K562 (cell line): ENCODE measurements around the gene SH3BP2. TPM values are rescaled to one million over a fixed set of nuclear protein-coding genes. Genes with fewer than 3 reads are reported as not detected.

Experiments
- ATAC-seq: fragments of 200-7000 bp; cut with Tn5 transposase; 3 replicates; pipeline ENCODE4 v1.9.1; 2020; ENCODE audit warnings: moderate library complexity
- BruUV-seq: library from RNA; stranded (reverse); fragments of 400-500 nt; replicated peaks from 2 replicates; lab custom pipeline; 2021; lab: Mats Ljungman, UMichigan
- CTCF ChIA-PET: fragments of 300-600 bp; formaldehyde crosslinking; extraction: SDS; loops from one replicate; lab custom pipeline; 2021; ENCODE audit warnings: low intra/inter-chr PET ratio; lab: Yijun Ruan, JAX
- POLR2A ChIA-PET: fragments of 300-600, 350-650 bp; sonication (Branson Sonifier 250); formaldehyde crosslinking; extraction: SDS; loops from one replicate; lab custom pipeline; 2021; ENCODE audit warnings: antibody characterized with exemption, inconsistent platforms; lab: Yijun Ruan, JAX
- DNase-seq, 4 experiments: peaks; one replicate each; pipeline versions ENCODE4 v3.0.0 to v3.0.0-alpha.2; 2011 to 2018; ENCODE audit warnings: low spot score in 3 of 4, mixed read lengths in 3 of 4; ENCODE audit errors: extremely low read depth in 1 of 4
- FAIRE-seq: peaks from 2 replicates; lab custom pipeline; 2011; peaks lifted over from hg19 to GRCh38; lab: Jason Lieb, UNC
- H2AFZ ChIP-seq: 2 replicates; pipeline ENCODE4 v1.6.0; 2011; ENCODE audit warnings: low read depth, low read length, control low read depth, inconsistent platforms
- H3K27ac ChIP-seq: fragments of 200-600 bp; 3 replicates; pipeline ENCODE4 v1.8.0; 2011; ENCODE audit warnings: low read depth, mild to moderate bottlenecking, control low read depth, inconsistent platforms, low read length, moderate library complexity, mixed read lengths; ENCODE audit errors: extremely low read depth
- H3K27me3 ChIP-seq, 2 experiments: fragments of 300-600 bp in 1 of 2; 2 replicates in 1 of 2; 3 replicates in 1 of 2; pipeline versions ENCODE4 v1.6.0 to v1.8.0; 2011; ENCODE audit warnings: inconsistent platforms in 2 of 2, low read length in 2 of 2, mild to moderate bottlenecking in 1 of 2, mixed read lengths in 1 of 2, moderate library complexity in 1 of 2; ENCODE audit not compliant: control insufficient read depth in 2 of 2, insufficient read depth in 2 of 2
- H3K36me3 ChIP-seq: fragments of 300-600 bp; 3 replicates; pipeline ENCODE4 v1.8.0; 2011; ENCODE audit warnings: mild to moderate bottlenecking, low read length, inconsistent platforms; ENCODE audit not compliant: control insufficient read depth, insufficient read depth
- H3K4me1 ChIP-seq, 2 experiments: fragments of 200-600 bp in 1 of 2; replicated peaks in 1 of 2; 2 replicates in 1 of 2; 3 replicates in 1 of 2; pipeline versions ENCODE4 v1.5.1 to v1.8.0; 2011; ENCODE audit warnings: inconsistent platforms in 2 of 2, low read length in 2 of 2, mild to moderate bottlenecking in 1 of 2, mixed read lengths in 1 of 2, moderate library complexity in 1 of 2; ENCODE audit not compliant: control insufficient read depth in 2 of 2, insufficient read depth in 2 of 2
- H3K4me2 ChIP-seq: 2 replicates; pipeline ENCODE4 v1.6.1; 2011; ENCODE audit warnings: low read length, control low read depth, inconsistent platforms, mixed read lengths; ENCODE audit not compliant: insufficient read depth
- H3K4me3 ChIP-seq: fragments of 200-600 bp; sonication (generic), shearing (Covaris generic); 2 replicates; pipeline ENCODE4 v1.5.1; 2016; ENCODE audit warnings: control low read depth, inconsistent platforms
- H3K79me2 ChIP-seq: fragments of 200-600 bp; 3 replicates; pipeline ENCODE4 v1.8.0; 2011; ENCODE audit warnings: low read length, inconsistent platforms; ENCODE audit not compliant: control insufficient read depth, insufficient read depth
- H3K9ac ChIP-seq, 2 experiments: 2 replicates each; pipeline versions ENCODE4 v1.6.0 to v1.6.1; 2011; ENCODE audit warnings: low read depth in 2 of 2, low read length in 2 of 2, control low read depth in 1 of 2, inconsistent platforms in 1 of 2, mild to moderate bottlenecking in 1 of 2, mixed read lengths in 1 of 2; ENCODE audit not compliant: insufficient read depth in 1 of 2
- H3K9me1 ChIP-seq: one replicate; pipeline ENCODE4 v1.6.0; 2011; ENCODE audit warnings: inconsistent platforms, mild to moderate bottlenecking, low read length, moderate library complexity; ENCODE audit not compliant: control insufficient read depth, insufficient read depth
- H3K9me3 ChIP-seq: replicated peaks from 2 replicates; pipeline ENCODE4 v1.5.1; 2011; ENCODE audit warnings: low read depth, low read length, inconsistent platforms; ENCODE audit not compliant: control insufficient read depth, insufficient read depth
- H4K20me1 ChIP-seq: replicated peaks from 2 replicates; pipeline ENCODE4 v1.6.1; 2011; ENCODE audit warnings: low read length, inconsistent platforms, mixed read lengths; ENCODE audit not compliant: control insufficient read depth, insufficient read depth
- ZEB2 ChIP-seq: fragments of 450-650 bp; IDR thresholded peaks from 2 replicates; pipeline ENCODE4 v1.6.1; 2016
- ZNF146 ChIP-seq: IDR thresholded peaks from one replicate; pipeline ENCODE4 v1.6.1; 2018; ENCODE audit warnings: missing compliant biosample characterization; ENCODE audit not compliant: unreplicated experiment
- ZNF316 ChIP-seq: fragments of 450-650 bp; IDR thresholded peaks from 2 replicates; pipeline ENCODE4 v1.6.1; 2016
- WGBS: fragments of 100-300 bp; shearing (Covaris generic); methylation state at CpG from one replicate; pipeline ENCODE4 v1.1.6; 2016; ENCODE audit warnings: low coverage, mixed read lengths; ENCODE audit not compliant: insufficient coverage; ENCODE audit errors: missing lambda C conversion rate; 5-methylcytosine and 5-hydroxymethylcytosine counted together
- in situ Hi-C: fragments of 300-500 bp; cut with MboI; formaldehyde crosslinking; loops from 4 replicates; pipeline ENCODE4 v1.15.0; 2018; ENCODE audit warnings: inconsistent platforms, mixed read lengths
- intact Hi-C: fragments of 100-400 bp; cut with micrococcal nuclease; formaldehyde crosslinking; loops from 2 replicates; pipeline ENCODE4 v1.14.2; 2022
- polyA plus RNA-seq, 8 experiments: library from polyadenylated mRNA; depleted of rRNA in 4 of 8; stranded (reverse) in 5 of 8; unstranded in 3 of 8; fragments of >200 nt; fragmentation: Nextera tagmentation in 2 of 8; fragmentation: Illumina TruSeq in 1 of 8; extraction: Ambion mirVana in 2 of 8; extraction: Trizol in 1 of 8; gene quantifications; 2 replicates each; pipeline versions ENCODE4 v1.2.1 to v1.2.3, GENCODE V29; 2011 to 2014; ENCODE audit warnings: inconsistent platforms in 1 of 8, missing spikeins in 1 of 8
- total RNA-seq, 7 experiments: library from RNA; depleted of rRNA in 6 of 7; stranded (reverse); fragments of >200 nt in 6 of 7; fragmentation: Illumina TruSeq in 2 of 7; extraction: Trizol in 2 of 7; gene quantifications; 2 replicates each; pipeline versions ENCODE4 v1.2.1 to v1.2.3, GENCODE V29; 2011 to 2021; ENCODE audit warnings: low replicate concordance in 1 of 7
- TF ChIP-seq, protein P1 (sequence below): fragments of 250-450 bp; sonication (Bioruptor Pico); IDR thresholded peaks from 2 replicates; pipeline ENCODE4 v1.4.0; 2020

SH3BP2 gene
- total and polyA plus RNA-seq, 9 of the 15 experiments (the other 6 are each of a cell fraction or from before 2014, with no cell fraction given) = 0.34 to 16.0 (median 5.1) TPM

DNA sequence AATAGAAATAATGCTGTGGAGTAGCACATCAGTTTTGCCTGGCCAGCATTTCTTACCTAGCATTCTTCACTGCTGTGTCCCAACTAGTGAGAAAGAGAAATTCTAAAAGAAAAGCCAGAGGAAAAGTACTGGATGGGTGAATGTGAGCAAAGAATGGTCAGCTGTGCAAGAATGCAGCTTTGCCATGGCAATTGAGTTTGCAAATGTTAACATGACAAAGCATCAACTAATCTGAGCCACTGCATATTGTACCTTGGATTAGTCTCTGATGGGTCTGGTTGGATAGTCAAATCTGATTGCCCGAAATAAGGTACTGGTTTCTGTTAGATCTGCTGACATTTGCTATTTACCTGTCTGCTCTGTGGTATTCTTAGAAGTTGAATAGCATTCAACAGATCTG is 89.5 kb downstream of the SH3BP2 start:
- Histone ChIP-seq H3K4me2 (no peak overlapping the region), H3K27me3 (no peaks in the 10 kb centered on the region), H2AFZ (no peak overlapping the region), H3K9me3 (no peaks in the 10 kb centered on the region), H3K9ac (no peak overlapping the region), H3K27ac (no peak overlapping the region), H3K79me2 (peaks cover 7% of the 10 kb centered on the region; the same call in 2 of the 3 replicates), H3K9me1 (no peaks in the 10 kb centered on the region), H3K4me3 (no peak overlapping the region), H3K36me3 (peaks cover 70% of the 10 kb centered on the region), H4K20me1 (no peaks in the 10 kb centered on the region; the same call in 1 of the 2 replicates), H3K4me1 (no peaks in the 10 kb centered on the region)
- TF ChIP-seq ZNF316 = peak; percentile 26; the same call in 1 of the 2 replicates
- no peak for TF ChIP-seq ZEB2
- in situ Hi-C loops = no loop called here
- ATAC-seq (no peak), DNase-seq (no peak), FAIRE-seq (no peak)
- 81% methylated on average over 1 of the region's 1 CpG for WGBS
- CTCF ChIA-PET = no interaction called here
- intact Hi-C loops = no loop called here
- POLR2A ChIA-PET = interaction anchor here (0.7 to 1.2 kb wide), 2 partner anchors 15 to 241 kb away, joined by 3 to 5 read pairs; no protein-coding TSS in a partner anchor
- BruUV-seq = no TSS peak

GRCh38 chr4:2886161-2886560 is 93.3 kb downstream of the SH3BP2 start:
- Histone ChIP-seq H3K27ac (no peak overlapping the region), H3K9ac (no peak overlapping the region), H3K4me1 (no peaks in the 10 kb centered on the region), H3K79me2 (no peaks in the 10 kb centered on the region; the same call in 2 of the 3 replicates), H3K27me3 (no peaks in the 10 kb centered on the region), H3K4me2 (no peak overlapping the region), H4K20me1 (no peaks in the 10 kb centered on the region), H3K9me1 (no peaks in the 10 kb centered on the region), H2AFZ (no peak overlapping the region), H3K36me3 (peaks cover 55% of the 10 kb centered on the region), H3K9me3 (no peaks in the 10 kb centered on the region), H3K4me3 (no peak overlapping the region)
- TF ChIP-seq, protein P1, sequence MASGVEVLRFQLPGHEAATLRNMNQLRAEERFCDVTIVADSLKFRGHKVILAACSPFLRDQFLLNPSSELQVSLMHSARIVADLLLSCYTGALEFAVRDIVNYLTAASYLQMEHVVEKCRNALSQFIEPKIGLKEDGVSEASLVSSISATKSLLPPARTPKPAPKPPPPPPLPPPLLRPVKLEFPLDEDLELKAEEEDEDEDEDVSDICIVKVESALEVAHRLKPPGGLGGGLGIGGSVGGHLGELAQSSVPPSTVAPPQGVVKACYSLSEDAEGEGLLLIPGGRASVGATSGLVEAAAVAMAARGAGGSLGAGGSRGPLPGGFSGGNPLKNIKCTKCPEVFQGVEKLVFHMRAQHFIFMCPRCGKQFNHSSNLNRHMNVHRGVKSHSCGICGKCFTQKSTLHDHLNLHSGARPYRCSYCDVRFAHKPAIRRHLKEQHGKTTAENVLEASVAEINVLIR (CRISPR knock-in tag) = no peak
- no peak for TF ChIP-seq ZNF146
- in situ Hi-C loops (no loop called here), intact Hi-C loops (no loop called here)
- ChIA-PET POLR2A (interaction anchor here (0.6 to 0.8 kb wide), 2 partner anchors 165 to 315 kb away, joined by 3 read pairs; no protein-coding TSS in a partner anchor), CTCF (no interaction called here)
- FAIRE-seq (no peak), ATAC-seq (no peak), DNase-seq (no peak)
- 97% methylated on average over 9 of the region's 9 CpGs for WGBS
- BruUV-seq = no TSS peak
